ENCODE results near the gene WFIKKN2. TPM values are rescaled to one million over a fixed set of nuclear protein-coding genes. Genes with fewer than 3 reads are reported as not detected.

The WFIKKN2 gene
- total and polyA plus RNA-seq, 2 of the 13 experiments (the other 11 are each of a cell fraction or from before 2014, with no cell fraction given), result not detected

DNA sequence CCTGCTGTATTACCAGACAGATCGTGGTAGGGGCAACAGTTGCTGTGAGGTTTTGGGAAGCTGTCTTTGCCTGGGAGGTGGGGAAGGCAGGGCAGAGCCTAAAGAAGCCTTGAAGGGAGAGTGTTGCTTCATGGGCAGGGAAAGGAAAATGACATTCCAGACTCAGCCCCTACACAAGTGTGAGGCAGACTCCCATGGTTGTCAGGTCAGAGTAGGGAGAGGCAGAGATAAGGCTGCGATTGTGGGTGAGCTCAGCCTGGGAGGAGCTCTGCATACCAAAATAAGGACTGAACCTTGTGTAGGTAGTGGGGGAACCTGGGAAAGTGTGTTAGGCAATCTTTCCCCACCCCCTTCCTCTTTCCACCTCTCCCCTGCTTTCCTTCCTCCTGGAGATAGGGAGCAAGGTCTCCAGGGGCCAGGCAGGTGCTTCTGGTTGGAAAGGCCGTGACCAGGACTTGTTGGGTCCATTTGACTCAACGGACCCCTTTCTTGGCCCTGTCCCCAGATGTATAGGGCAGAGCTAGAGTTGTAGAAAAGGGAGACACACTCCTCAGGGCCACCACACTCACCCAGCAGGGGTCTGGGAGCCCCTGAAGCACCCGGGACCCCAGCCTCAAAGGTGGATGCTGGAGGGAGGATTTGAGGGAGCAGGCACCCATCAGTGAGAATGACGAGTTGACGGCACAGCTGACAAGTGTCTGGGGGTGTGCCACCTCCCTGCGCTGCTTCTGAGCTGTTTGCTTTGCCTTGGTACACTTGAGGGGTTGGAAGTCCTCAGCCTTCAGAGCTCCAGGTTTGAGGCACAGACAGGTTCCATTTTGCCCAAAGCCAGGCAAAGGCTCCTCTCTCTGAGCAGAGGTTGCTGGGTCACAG, 49.3 kb downstream of the WFIKKN2 start (continued):
- no peak for TF ChIP-seq ZSCAN22 (CRISPR knock-in tag; IDR thresholded peaks at IDR 0.05)
- TF ChIP-seq, protein P1, sequence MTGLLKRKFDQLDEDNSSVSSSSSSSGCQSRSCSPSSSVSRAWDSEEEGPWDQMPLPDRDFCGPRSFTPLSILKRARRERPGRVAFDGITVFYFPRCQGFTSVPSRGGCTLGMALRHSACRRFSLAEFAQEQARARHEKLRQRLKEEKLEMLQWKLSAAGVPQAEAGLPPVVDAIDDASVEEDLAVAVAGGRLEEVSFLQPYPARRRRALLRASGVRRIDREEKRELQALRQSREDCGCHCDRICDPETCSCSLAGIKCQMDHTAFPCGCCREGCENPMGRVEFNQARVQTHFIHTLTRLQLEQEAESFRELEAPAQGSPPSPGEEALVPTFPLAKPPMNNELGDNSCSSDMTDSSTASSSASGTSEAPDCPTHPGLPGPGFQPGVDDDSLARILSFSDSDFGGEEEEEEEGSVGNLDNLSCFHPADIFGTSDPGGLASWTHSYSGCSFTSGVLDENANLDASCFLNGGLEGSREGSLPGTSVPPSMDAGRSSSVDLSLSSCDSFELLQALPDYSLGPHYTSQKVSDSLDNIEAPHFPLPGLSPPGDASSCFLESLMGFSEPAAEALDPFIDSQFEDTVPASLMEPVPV (CRISPR knock-in tag; IDR thresholded peaks at IDR 0.05), result no peak
- TF ChIP-seq SMYD3 (CRISPR knock-in tag; IDR thresholded peaks at IDR 0.05), result peak; percentile 58; the same call in 1 of the 2 replicates
- TF ChIP-seq GTF2F1 (IDR thresholded peaks at IDR 0.05; ENCODE audit: low read length), result no peak
- TF ChIP-seq NR2F6 (IDR thresholded peaks at IDR 0.05), result peak; percentile 71
- TF ChIP-seq NR2F6 (CRISPR knock-in tag; IDR thresholded peaks at IDR 0.05), result peak; percentile 72; the same call in 1 of the 2 replicates
- no peak for TF ChIP-seq ZNF230 (CRISPR knock-in tag; IDR thresholded peaks at IDR 0.05)
- no peak for TF ChIP-seq SIN3B (IDR thresholded peaks at IDR 0.05; ENCODE audit: low read length)
- TF ChIP-seq ZNF558 (CRISPR knock-in tag; IDR thresholded peaks at IDR 0.05; ENCODE audit: borderline replicate concordance), result 0 out of 2 replicates have a peak, but pooled peaks have one; percentile 39
- no peak for TF ChIP-seq ZBTB42 (CRISPR knock-in tag; IDR thresholded peaks at IDR 0.05)
- TF ChIP-seq PAWR (CRISPR knock-in tag; IDR thresholded peaks at IDR 0.05; ENCODE audit: borderline replicate concordance), result no peak
- no peak for TF ChIP-seq MAFF (IDR thresholded peaks at IDR 0.05; ENCODE audit: low read depth, low read length)
- no peak for TF ChIP-seq ZNF232 (CRISPR knock-in tag; IDR thresholded peaks at IDR 0.05; ENCODE audit: borderline replicate concordance)
- no peak for TF ChIP-seq HOXA5 (CRISPR knock-in tag; IDR thresholded peaks at IDR 0.05)
- TF ChIP-seq SPEN (CRISPR knock-in tag; IDR thresholded peaks at IDR 0.05; ENCODE audit: low read depth), result peak; percentile 90
- TF ChIP-seq CHCHD3 (CRISPR knock-in tag; IDR thresholded peaks at IDR 0.05), result no peak
- TF ChIP-seq DMAP1 (CRISPR knock-in tag; IDR thresholded peaks at IDR 0.05), result peak; percentile 73
- TF ChIP-seq, protein P2, sequence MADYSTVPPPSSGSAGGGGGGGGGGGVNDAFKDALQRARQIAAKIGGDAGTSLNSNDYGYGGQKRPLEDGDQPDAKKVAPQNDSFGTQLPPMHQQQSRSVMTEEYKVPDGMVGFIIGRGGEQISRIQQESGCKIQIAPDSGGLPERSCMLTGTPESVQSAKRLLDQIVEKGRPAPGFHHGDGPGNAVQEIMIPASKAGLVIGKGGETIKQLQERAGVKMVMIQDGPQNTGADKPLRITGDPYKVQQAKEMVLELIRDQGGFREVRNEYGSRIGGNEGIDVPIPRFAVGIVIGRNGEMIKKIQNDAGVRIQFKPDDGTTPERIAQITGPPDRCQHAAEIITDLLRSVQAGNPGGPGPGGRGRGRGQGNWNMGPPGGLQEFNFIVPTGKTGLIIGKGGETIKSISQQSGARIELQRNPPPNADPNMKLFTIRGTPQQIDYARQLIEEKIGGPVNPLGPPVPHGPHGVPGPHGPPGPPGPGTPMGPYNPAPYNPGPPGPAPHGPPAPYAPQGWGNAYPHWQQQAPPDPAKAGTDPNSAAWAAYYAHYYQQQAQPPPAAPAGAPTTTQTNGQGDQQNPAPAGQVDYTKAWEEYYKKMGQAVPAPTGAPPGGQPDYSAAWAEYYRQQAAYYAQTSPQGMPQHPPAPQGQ (CRISPR knock-in tag; IDR thresholded peaks at IDR 0.05; ENCODE audit: borderline replicate concordance), result 0 out of 2 replicates have a peak, but pooled peaks have one; percentile 21
- TF ChIP-seq ZNF83 (CRISPR knock-in tag; IDR thresholded peaks at IDR 0.05; ENCODE audit: borderline replicate concordance), result no peak
- TF ChIP-seq HDAC2 (CRISPR knock-in tag; IDR thresholded peaks at IDR 0.05), result peak; percentile 87
- TF ChIP-seq HNRNPH1 (optimal IDR thresholded peaks at IDR 0.05; ENCODE audit: low read depth, low read length), result no peak
- TF ChIP-seq PRMT3 (CRISPR knock-in tag; IDR thresholded peaks at IDR 0.05; ENCODE audit: borderline replicate concordance, low read depth), result no peak
- TF ChIP-seq ZNF225 (CRISPR knock-in tag; IDR thresholded peaks at IDR 0.05), result no peak
- TF ChIP-seq HHEX (CRISPR knock-in tag; IDR thresholded peaks at IDR 0.05), result no peak
- TF ChIP-seq RFX1 (IDR thresholded peaks at IDR 0.05), result no peak
- TF ChIP-seq KLF6 (CRISPR knock-in tag; IDR thresholded peaks at IDR 0.05), result no peak
- no peak for TF ChIP-seq PTBP1 (IDR thresholded peaks at IDR 0.05; ENCODE audit: low read depth, low read length, poor library complexity, severe bottlenecking)
- TF ChIP-seq SATB2 (CRISPR knock-in tag; IDR thresholded peaks at IDR 0.05), result no peak
- no peak for TF ChIP-seq ESRRA (CRISPR knock-in tag; IDR thresholded peaks at IDR 0.05; ENCODE audit: low read depth)
